ENCODE measurements around the gene NUB1. TPM values are rescaled to one million over a fixed set of nuclear protein-coding genes. Genes with fewer than 3 reads are reported as not detected.

The NUB1 gene
- polyA plus RNA-seq, 1 donor (not counting 4 experiments of a cell fraction or from before 2014, with no cell fraction given): 34.6 TPM

GRCh38 chr7:151308256-151308655 lies 33.4 kb upstream of the NUB1 start:
- Histone ChIP-seq H3K9ac (ENCODE audit: control insufficient read depth, extremely low read depth, insufficient read depth, low read length) (no peak overlapping the region), H4K20me1 (ENCODE audit: control insufficient read depth, extremely low read depth, insufficient read depth, low read length) (no peaks in the 10 kb centered on the region), H3K27me3 (ENCODE audit: control insufficient read depth, extremely low read depth, insufficient read depth, low read length) (peaks cover 19% of the 10 kb centered on the region), H3K36me3 (ENCODE audit: control insufficient read depth in 2 of 2, extremely low read depth in 1 of 2, insufficient read depth in 2 of 2, low read length in 2 of 2) (no peaks in the 10 kb centered on the region), H3K4me2 (ENCODE audit: control insufficient read depth, extremely low read depth, insufficient read depth, low read depth, low read length) (no peak overlapping the region), H3K9me1 (ENCODE audit: control insufficient read depth, extremely low read depth, insufficient read depth, low read length) (no peaks in the 10 kb centered on the region), H3K27ac (ENCODE audit: control insufficient read depth, insufficient read depth, low read length) (no peak overlapping the region), H3K4me1 (ENCODE audit: control insufficient read depth, extremely low read depth, insufficient read depth, low read length) (peaks cover 3% of the 10 kb centered on the region), H3K4me3 (ENCODE audit: control insufficient read depth in 2 of 3, extremely low read depth in 1 of 3, insufficient read depth in 2 of 3, low read depth in 1 of 3, low read length in 3 of 3) (no peak overlapping the region), H2AFZ (ENCODE audit: control insufficient read depth, low read length) (no peak overlapping the region), H3K9me3 (ENCODE audit: control insufficient read depth, low read depth, low read length) (peaks cover 2% of the 10 kb centered on the region), H3K79me2 (ENCODE audit: control insufficient read depth, insufficient read depth, low read length) (no peaks in the 10 kb centered on the region)
- TF ChIP-seq, protein P1, sequence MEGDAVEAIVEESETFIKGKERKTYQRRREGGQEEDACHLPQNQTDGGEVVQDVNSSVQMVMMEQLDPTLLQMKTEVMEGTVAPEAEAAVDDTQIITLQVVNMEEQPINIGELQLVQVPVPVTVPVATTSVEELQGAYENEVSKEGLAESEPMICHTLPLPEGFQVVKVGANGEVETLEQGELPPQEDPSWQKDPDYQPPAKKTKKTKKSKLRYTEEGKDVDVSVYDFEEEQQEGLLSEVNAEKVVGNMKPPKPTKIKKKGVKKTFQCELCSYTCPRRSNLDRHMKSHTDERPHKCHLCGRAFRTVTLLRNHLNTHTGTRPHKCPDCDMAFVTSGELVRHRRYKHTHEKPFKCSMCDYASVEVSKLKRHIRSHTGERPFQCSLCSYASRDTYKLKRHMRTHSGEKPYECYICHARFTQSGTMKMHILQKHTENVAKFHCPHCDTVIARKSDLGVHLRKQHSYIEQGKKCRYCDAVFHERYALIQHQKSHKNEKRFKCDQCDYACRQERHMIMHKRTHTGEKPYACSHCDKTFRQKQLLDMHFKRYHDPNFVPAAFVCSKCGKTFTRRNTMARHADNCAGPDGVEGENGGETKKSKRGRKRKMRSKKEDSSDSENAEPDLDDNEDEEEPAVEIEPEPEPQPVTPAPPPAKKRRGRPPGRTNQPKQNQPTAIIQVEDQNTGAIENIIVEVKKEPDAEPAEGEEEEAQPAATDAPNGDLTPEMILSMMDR (optimal IDR thresholded peaks at IDR 0.05 in 1 of 3, IDR thresholded peaks at IDR 0.05 in 1 of 3, conservative IDR thresholded peaks at IDR 0.05 in 1 of 3; ENCODE audit: extremely low read depth in 1 of 3, insufficient read depth in 2 of 3, low read length in 3 of 3): no peak
- TF ChIP-seq EZH2 (IDR thresholded peaks at IDR 0.05; ENCODE audit: low read length): no peak
- DNase-seq (ENCODE audit: low read depth, low spot score): no peak
- dilution Hi-C loops (cut with MboI; ENCODE audit: extremely low pct_ligation_motif_present, low sequenced_read_pairs): no loop called here
- FAIRE-seq: no peak

- H4K20me1 ChIP-seq (ENCODE audit: control insufficient read depth, extremely low read depth, insufficient read depth, low read length): no peaks in the 10 kb centered on the region
- TF ChIP-seq EZH2 (IDR thresholded peaks at IDR 0.05; ENCODE audit: low read length): no peak
- TF ChIP-seq, protein P1 (optimal IDR thresholded peaks at IDR 0.05 in 1 of 3, IDR thresholded peaks at IDR 0.05 in 1 of 3, conservative IDR thresholded peaks at IDR 0.05 in 1 of 3; ENCODE audit: extremely low read depth in 1 of 3, insufficient read depth in 2 of 3, low read length in 3 of 3): no peak
- H3K4me1 ChIP-seq (ENCODE audit: control insufficient read depth, extremely low read depth, insufficient read depth, low read length): peaks cover under 1% of the 10 kb centered on the region
- FAIRE-seq (no peak), DNase-seq (ENCODE audit: low read depth, low spot score) (no peak)
- H3K27me3 ChIP-seq (ENCODE audit: control insufficient read depth, extremely low read depth, insufficient read depth, low read length): peaks cover 16% of the 10 kb centered on the region
- no peak overlapping the region for H3K4me2 ChIP-seq (ENCODE audit: control insufficient read depth, extremely low read depth, insufficient read depth, low read depth, low read length)
- H3K9me3 ChIP-seq (ENCODE audit: control insufficient read depth, low read depth, low read length): peaks cover 2% of the 10 kb centered on the region
- no peaks in the 10 kb centered on the region for H3K79me2 ChIP-seq (ENCODE audit: control insufficient read depth, insufficient read depth, low read length)
- dilution Hi-C loops (cut with MboI; ENCODE audit: extremely low pct_ligation_motif_present, low sequenced_read_pairs): no loop called here
- no peak overlapping the region for H3K9ac ChIP-seq (ENCODE audit: control insufficient read depth, extremely low read depth, insufficient read depth, low read length)
- H3K9me1 ChIP-seq (ENCODE audit: control insufficient read depth, extremely low read depth, insufficient read depth, low read length): no peaks in the 10 kb centered on the region
- H3K36me3 ChIP-seq (ENCODE audit: control insufficient read depth in 2 of 2, extremely low read depth in 1 of 2, insufficient read depth in 2 of 2, low read length in 2 of 2): no peaks in the 10 kb centered on the region
- no peak overlapping the region for H2AFZ ChIP-seq (ENCODE audit: control insufficient read depth, low read length)
- no peak overlapping the region for H3K4me3 ChIP-seq (ENCODE audit: control insufficient read depth in 2 of 3, extremely low read depth in 1 of 3, insufficient read depth in 2 of 3, low read depth in 1 of 3, low read length in 3 of 3)
- H3K27ac ChIP-seq (ENCODE audit: control insufficient read depth, insufficient read depth, low read length): no peak overlapping the region
Observed at GRCh38 chr7:151308791-151309190, 32.8 kb upstream of the NUB1 start.
